Stimulated activated CD4-positive, alpha-beta T cell treated with anti-CD3 and anti-CD28 coated beads, Interleukin-12 subunit alpha, Interleukin-12 subunit beta, amount 100 ng/mL, for 24 hours (primary cell): Measurements from ENCODE around the gene MYO5B.
"Not testable (repeated sequence)": the region's sequence is repeated elsewhere in the genome, so short reads cannot be mapped to it uniquely, and the experiment has no call there.

Source experiments
- DNase-seq, 2 experiments: peaks; one replicate each; pipeline ENCODE4 v3.0.0-alpha.2; 2020; ENCODE audit warnings: low read depth in 2 of 2

The MYO5B gene

GRCh38 chr18:50194631-50195532 is at the start of gene MYO5B:
Gene MYO5B (minus strand): TSS chr18:50195147. CDS start chr18:50194793, 354 bp downstream.
- DNase-seq, result peak in 1 of 2 experiments; percentile 44

GRCh38 chr18:50241768-50242167 is 46.8 kb upstream of the MYO5B start:
- not testable (repeated sequence) for DNase-seq

- no peak for DNase-seq
These were observed 45.2 kb upstream of the MYO5B start for GRCh38 chr18:50240080-50240563.

GRCh38 chr18:50232419-50232818 is 37.5 kb upstream of the MYO5B start:
- DNase-seq, result no peak

- no peak for DNase-seq
These were observed 36.7 kb upstream of the MYO5B start for GRCh38 chr18:50231621-50232020.

- not testable (repeated sequence) for DNase-seq
These were observed 25.3 kb upstream of the MYO5B start for GRCh38 chr18:50220249-50220648.

GRCh38 chr18:50218432-50219197 is 23.7 kb upstream of the MYO5B start:
- peak in 1 of 2 experiments; percentile 5 for DNase-seq

GRCh38 chr18:50209311-50209710 is 14.4 kb upstream of the MYO5B start:
- no peak for DNase-seq

- DNase-seq, result no peak
These were observed 12.8 kb upstream of the MYO5B start for GRCh38 chr18:50207722-50208121.

GRCh38 chr18:50203801-50204604 is 9.1 kb upstream of the MYO5B start:
- no peak for DNase-seq

GRCh38 chr18:50201476-50202018 is 6.6 kb upstream of the MYO5B start:
- DNase-seq, result no peak

GRCh38 chr18:50199921-50200320 is 5.0 kb upstream of the MYO5B start:
- DNase-seq, result no peak

- no peak for DNase-seq
These were observed 4.5 kb upstream of the MYO5B start for GRCh38 chr18:50199346-50199855.

- no peak for DNase-seq
These were observed 1.3 kb upstream of the MYO5B start for GRCh38 chr18:50196261-50196660.

- DNase-seq, result no peak
These were observed 742 bp upstream of the MYO5B start for GRCh38 chr18:50195689-50196088.

- no peak for DNase-seq
These were observed 934 bp downstream of the MYO5B start for GRCh38 chr18:50193796-50194630.

GRCh38 chr18:50192995-50193795 is 1.8 kb downstream of the MYO5B start:
- DNase-seq, result no peak

- DNase-seq, result no peak
These were observed 4.0 kb downstream of the MYO5B start for GRCh38 chr18:50190926-50191325.

GRCh38 chr18:50190236-50190635 is 4.7 kb downstream of the MYO5B start:
- no peak for DNase-seq
